Glutamatergic neuron (in vitro differentiated cells): ENCODE measurements around the gene TMC1. TPM values are rescaled to one million over a fixed set of nuclear protein-coding genes. Genes with fewer than 3 reads are reported as not detected.

Source experiments
- DNase-seq: peaks from one replicate; pipeline ENCODE4 v3.0.0; 2022
- H3K27ac Mint-ChIP-seq: one replicate; pipeline ENCODE4 v1.8.0; 2020; ENCODE audit warnings: mild to moderate bottlenecking, mixed read lengths, inconsistent platforms; ENCODE audit not compliant: unreplicated experiment
- H3K27me3 Mint-ChIP-seq: one replicate; pipeline ENCODE4 v1.8.0; 2020; ENCODE audit warnings: mild to moderate bottlenecking, moderate library complexity, mixed read lengths, inconsistent platforms; ENCODE audit not compliant: unreplicated experiment
- H3K36me3 Mint-ChIP-seq: one replicate; pipeline ENCODE4 v1.8.0; 2020; ENCODE audit warnings: mild to moderate bottlenecking, mixed read lengths, inconsistent platforms; ENCODE audit not compliant: unreplicated experiment
- H3K4me1 Mint-ChIP-seq: one replicate; pipeline ENCODE4 v1.8.0; 2020; ENCODE audit warnings: mild to moderate bottlenecking, low read depth, mixed read lengths, inconsistent platforms; ENCODE audit not compliant: unreplicated experiment
- H3K4me3 Mint-ChIP-seq: one replicate; pipeline ENCODE4 v1.8.0; 2020; ENCODE audit warnings: mild to moderate bottlenecking, mixed read lengths, inconsistent platforms; ENCODE audit not compliant: unreplicated experiment
- H3K9me3 Mint-ChIP-seq: one replicate; pipeline ENCODE4 v1.8.0; 2020; ENCODE audit warnings: mild to moderate bottlenecking, moderate library complexity, mixed read lengths, inconsistent platforms; ENCODE audit not compliant: unreplicated experiment
- CTCF ChIP-seq: fragments of 200-600 bp; sonication (generic); IDR thresholded peaks from one replicate; pipeline ENCODE4 v1.5.0; 2021; ENCODE audit not compliant: partially characterized antibody, unreplicated experiment
- total RNA-seq: library from RNA; stranded (reverse); fragmentation: NEBNext Ultra II Directional; extraction: Animal tissue kit (Norgen Biotek cat#: 25700); gene quantifications from one replicate; pipeline ENCODE4 v1.2.1, GENCODE V29; 2021; ENCODE audit not compliant: unreplicated experiment

TMC1 gene
- total RNA-seq, 1 donor from 2014 or later = not detected

GRCh38 chr9:72779614-72780013 lies 258.2 kb downstream of the TMC1 start:
- Mint-ChIP-seq H3K27ac (no peak overlapping the region), H3K9me3 (no peaks in the 10 kb centered on the region), H3K36me3 (peaks cover 4% of the 10 kb centered on the region), H3K4me1 (no peaks in the 10 kb centered on the region), H3K4me3 (no peak overlapping the region), H3K27me3 (no peaks in the 10 kb centered on the region)
- TF ChIP-seq CTCF = no peak
- DNase-seq = no peak

GRCh38 chr9:72786948-72787347 lies 265.5 kb downstream of the TMC1 start:
- Mint-ChIP-seq H3K9me3 (peaks cover 1% of the 10 kb centered on the region), H3K4me1 (no peaks in the 10 kb centered on the region), H3K4me3 (no peak overlapping the region), H3K36me3 (no peaks in the 10 kb centered on the region), H3K27ac (no peak overlapping the region), H3K27me3 (no peaks in the 10 kb centered on the region)
- no peak for TF ChIP-seq CTCF
- DNase-seq = no peak

GRCh38 chr9:72788966-72789735 lies 267.7 kb downstream of the TMC1 start:
- Mint-ChIP-seq H3K4me1 (no peaks in the 10 kb centered on the region), H3K9me3 (peaks cover 1% of the 10 kb centered on the region), H3K4me3 (no peak overlapping the region), H3K36me3 (no peaks in the 10 kb centered on the region), H3K27ac (no peak overlapping the region), H3K27me3 (no peaks in the 10 kb centered on the region)
- no peak for DNase-seq
- no peak for TF ChIP-seq CTCF

- no peak for TF ChIP-seq CTCF
- Mint-ChIP-seq H3K4me1 (no peaks in the 10 kb centered on the region), H3K27me3 (no peaks in the 10 kb centered on the region), H3K4me3 (no peak overlapping the region), H3K36me3 (no peaks in the 10 kb centered on the region), H3K9me3 (peaks cover 1% of the 10 kb centered on the region), H3K27ac (no peak overlapping the region)
- DNase-seq = no peak
Observed at GRCh38 chr9:72789885-72790284, 268.5 kb downstream of the TMC1 start.

- H3K36me3 Mint-ChIP-seq = peaks cover 5% of the 10 kb centered on the region
- H3K4me1 Mint-ChIP-seq = no peaks in the 10 kb centered on the region
- H3K27ac Mint-ChIP-seq = no peak overlapping the region
- H3K4me3 Mint-ChIP-seq = no peak overlapping the region
- no peaks in the 10 kb centered on the region for H3K27me3 Mint-ChIP-seq
- no peak for TF ChIP-seq CTCF
- H3K9me3 Mint-ChIP-seq = peaks cover 1% of the 10 kb centered on the region
- no peak for DNase-seq
Observed at GRCh38 chr9:72790989-72791388, 269.6 kb downstream of the TMC1 start.
